H1 (cell line): ENCODE measurements around the gene COL11A2. TPM values are rescaled to one million over a fixed set of nuclear protein-coding genes. Genes with fewer than 3 reads are reported as not detected.

ENCODE experiments used
- CHD7 ChIP-seq: fragments of 300-600 bp; sonication (generic); IDR thresholded peaks from 2 replicates; pipeline ENCODE4 v1.7.1; 2012; ENCODE audit warnings: low read length, moderate library complexity, mild to moderate bottlenecking, inconsistent platforms; ENCODE audit not compliant: insufficient replicate concordance
- polyA plus RNA-seq, 7 experiments: library from polyadenylated mRNA; depleted of rRNA in 3 of 7; stranded (reverse) in 5 of 7; unstranded in 2 of 7; fragments of >200 nt in 5 of 7; fragments of 200-250 nt in 2 of 7; gene quantifications; 1 replicate in 5 of 7; 2 replicates in 1 of 7; 4 replicates in 1 of 7; pipeline versions ENCODE4 v1.2.1 to v1.2.3, GENCODE V29; 2011 to 2013; ENCODE audit warnings: missing spikeins in 2 of 7, mixed read lengths in 2 of 7
- total RNA-seq: library from RNA; stranded (reverse); fragmentation: NEBNext Ultra II Directional; extraction: Animal tissue kit (Norgen Biotek cat#: 25700); gene quantifications from 2 replicates; pipeline ENCODE4 v1.2.1, GENCODE V29; 2021

COL11A2 gene
- total and polyA plus RNA-seq, 2 of the 8 experiments (the other 6 are each of a cell fraction or from before 2014, with no cell fraction given): 2.8 to 3.8 TPM

GRCh38 chr6:33226503-33227120 lies 34.3 kb upstream of the COL11A2 start (continued):
- TF ChIP-seq CHD7: peak; percentile 17
